Tibial artery (tissue), 4 donors: Measurements from ENCODE around the gene ACOT8.

Source experiments
- DNase-seq, 2 donors: peaks; one replicate each; pipeline ENCODE4 v3.0.0-alpha.2; 2019
- H3K27ac ChIP-seq, 2 donors: fragments of 200-600 bp; sonication (generic) in 1 of 2; 1 replicate in 1 of 2; 2 replicates in 1 of 2; pipeline ENCODE4 v1.5.1; 2018 to 2019; ENCODE audit warnings: mild to moderate bottlenecking in 1 of 2
- H3K27me3 ChIP-seq, 2 donors: fragments of 200-600 bp; sonication (generic) in 1 of 2; one replicate each; pipeline versions ENCODE4 v1.5.1 to v1.6.0; 2016 to 2019
- H3K36me3 ChIP-seq, 3 donors: fragments of 200-600 bp; sonication (generic) in 2 of 3; one replicate each; pipeline ENCODE4 v1.5.1; 2016 to 2019; ENCODE audit warnings: mild to moderate bottlenecking in 2 of 3
- H3K4me1 ChIP-seq, 4 donors: fragments of 200-600 bp; sonication (generic) in 2 of 4; 1 replicate in 3 of 4; 2 replicates in 1 of 4; pipeline ENCODE4 v1.5.1; 2016 to 2019
- H3K4me3 ChIP-seq, 2 donors: fragments of 200-600 bp; sonication (generic) in 1 of 2; 1 replicate in 1 of 2; 2 replicates in 1 of 2; pipeline ENCODE4 v1.5.1; 2018 to 2019; ENCODE audit warnings: mild to moderate bottlenecking in 2 of 2
- H3K9me3 ChIP-seq, 3 donors: fragments of 200-600 bp; sonication (generic) in 1 of 3; one replicate each; pipeline ENCODE4 v1.5.1; 2016 to 2019
- CTCF ChIP-seq, 2 experiments: fragments of 200-600 bp in 1 of 2; fragments of 450-650 bp in 1 of 2; IDR thresholded peaks; one replicate each; pipeline ENCODE4 v1.5.1; 2017 to 2019; ENCODE audit warnings: antibody characterized with exemption in 2 of 2, mild to moderate bottlenecking in 1 of 2, moderate library complexity in 1 of 2
- intact Hi-C: fragments of 100-400 bp; cut with DNase I; formaldehyde crosslinking; loops from one replicate; pipeline ENCODE4 v1.15.0; 2023; ENCODE audit warnings: low total_unique reads

The ACOT8 gene

DNA sequence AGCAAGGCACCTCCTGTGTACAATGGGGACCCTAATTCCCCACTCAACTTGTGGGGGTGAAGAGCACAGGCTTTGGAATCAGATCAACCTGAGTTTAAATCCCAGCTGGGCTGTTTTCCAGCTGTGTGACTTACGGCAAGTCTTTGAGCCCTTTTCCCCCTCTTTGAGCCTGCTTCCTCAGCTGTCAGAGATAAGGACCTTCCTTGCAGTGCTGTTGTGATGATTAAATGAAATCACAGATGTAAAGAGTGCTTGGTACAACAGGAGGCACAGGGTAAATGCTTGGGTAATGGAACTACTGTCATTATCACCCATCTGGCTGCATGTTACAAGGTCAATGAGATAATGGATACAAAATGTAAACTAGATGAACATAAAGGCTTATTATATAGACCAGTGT is 20.4 kb downstream of the ACOT8 start:
- no peaks in the 10 kb centered on the region for H3K27me3 ChIP-seq
- peak overlapping the region; percentile 41 to 97 for H3K27ac ChIP-seq
- intact Hi-C loops = no loop called here
- peaks cover 21 to 40% (median 30%) of the 10 kb centered on the region in 3 donors for H3K36me3 ChIP-seq
- TF ChIP-seq CTCF (IDR thresholded peaks at IDR 0.05) = no peak
- H3K4me3 ChIP-seq = peak overlapping the region in 1 of 2 donors; percentile 20
- no peak for DNase-seq
- H3K9me3 ChIP-seq = no peaks in the 10 kb centered on the region
- peaks cover 0 to 75% (median 37%) of the 10 kb centered on the region in 4 donors for H3K4me1 ChIP-seq

GRCh38 chr20:45835825-45836224 is 21.4 kb downstream of the ACOT8 start:
- peaks cover 0 to 71% (median 36%) of the 10 kb centered on the region in 4 donors for H3K4me1 ChIP-seq
- peak; percentile 80 to 86 for DNase-seq
- peaks cover 12 to 29% (median 20%) of the 10 kb centered on the region in 3 donors for H3K36me3 ChIP-seq
- H3K4me3 ChIP-seq = peak overlapping the region; percentile 72 to 83
- no peaks in the 10 kb centered on the region for H3K27me3 ChIP-seq
- TF ChIP-seq CTCF (IDR thresholded peaks at IDR 0.05) = no peak
- peak overlapping the region; percentile 93 to 97 for H3K27ac ChIP-seq
- no peaks in the 10 kb centered on the region for H3K9me3 ChIP-seq
- intact Hi-C loops = no loop called here

DNA sequence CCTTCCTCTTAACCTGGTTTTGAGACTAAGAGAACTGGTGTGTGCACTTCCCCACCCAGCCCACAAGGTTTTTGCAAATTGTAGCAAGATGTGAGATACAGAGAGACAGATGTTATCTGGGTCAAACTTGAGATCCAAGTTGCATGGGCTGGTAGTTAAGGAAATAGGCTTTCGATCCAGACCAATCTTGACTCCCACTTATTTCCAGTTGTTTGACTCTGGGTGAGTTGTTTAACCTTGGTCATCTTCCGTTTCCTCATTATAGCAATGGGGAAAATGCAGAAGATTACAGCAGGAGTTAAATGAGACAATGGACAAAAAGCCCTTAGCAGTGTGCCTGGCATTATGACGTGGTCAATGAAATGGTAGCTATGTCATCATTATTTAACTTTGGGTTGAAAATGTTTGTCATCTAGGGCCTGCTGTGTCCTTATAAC is 21.8 kb downstream of the ACOT8 start:
- intact Hi-C loops = no loop called here
- Histone ChIP-seq H3K36me3 (peaks cover 7 to 25% (median 15%) of the 10 kb centered on the region in 3 donors), H3K27me3 (no peaks in the 10 kb centered on the region), H3K27ac (peak overlapping the region; percentile 93 to 97), H3K4me3 (peak overlapping the region; percentile 72 to 83), H3K9me3 (no peaks in the 10 kb centered on the region), H3K4me1 (peaks cover 0 to 68% (median 34%) of the 10 kb centered on the region in 4 donors)
- no peak for DNase-seq
- no peak for TF ChIP-seq CTCF (IDR thresholded peaks at IDR 0.05)

DNA sequence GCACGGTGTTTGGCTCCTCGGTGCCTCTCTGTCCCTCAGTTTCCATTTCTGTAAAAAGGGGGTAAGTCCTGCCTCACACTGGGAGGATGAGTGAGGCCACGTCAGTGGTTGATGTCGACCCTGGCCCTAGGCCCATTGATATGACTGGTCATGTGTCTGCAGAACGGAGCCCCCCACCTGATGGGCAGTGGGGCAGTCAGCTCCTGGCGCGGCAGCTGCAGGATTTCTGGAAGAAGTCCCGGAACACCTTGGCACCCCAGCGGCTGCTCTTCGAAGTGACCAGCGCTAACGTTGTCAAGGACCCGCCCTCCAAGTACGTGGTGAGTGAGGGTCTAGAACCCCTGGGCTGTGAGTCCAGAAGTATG is 22.4 kb downstream of the ACOT8 start:
- DNase-seq = no peak
- Histone ChIP-seq H3K27me3 (no peaks in the 10 kb centered on the region), H3K4me3 (peak overlapping the region; percentile 72 to 83), H3K9me3 (no peaks in the 10 kb centered on the region), H3K27ac (peak overlapping the region; percentile 93 to 97), H3K4me1 (peaks cover 0 to 70% (median 34%) of the 10 kb centered on the region in 4 donors), H3K36me3 (peaks cover 7 to 19% (median 10%) of the 10 kb centered on the region in 3 donors)
- no peak for TF ChIP-seq CTCF (IDR thresholded peaks at IDR 0.05)
- intact Hi-C loops = no loop called here

DNA sequence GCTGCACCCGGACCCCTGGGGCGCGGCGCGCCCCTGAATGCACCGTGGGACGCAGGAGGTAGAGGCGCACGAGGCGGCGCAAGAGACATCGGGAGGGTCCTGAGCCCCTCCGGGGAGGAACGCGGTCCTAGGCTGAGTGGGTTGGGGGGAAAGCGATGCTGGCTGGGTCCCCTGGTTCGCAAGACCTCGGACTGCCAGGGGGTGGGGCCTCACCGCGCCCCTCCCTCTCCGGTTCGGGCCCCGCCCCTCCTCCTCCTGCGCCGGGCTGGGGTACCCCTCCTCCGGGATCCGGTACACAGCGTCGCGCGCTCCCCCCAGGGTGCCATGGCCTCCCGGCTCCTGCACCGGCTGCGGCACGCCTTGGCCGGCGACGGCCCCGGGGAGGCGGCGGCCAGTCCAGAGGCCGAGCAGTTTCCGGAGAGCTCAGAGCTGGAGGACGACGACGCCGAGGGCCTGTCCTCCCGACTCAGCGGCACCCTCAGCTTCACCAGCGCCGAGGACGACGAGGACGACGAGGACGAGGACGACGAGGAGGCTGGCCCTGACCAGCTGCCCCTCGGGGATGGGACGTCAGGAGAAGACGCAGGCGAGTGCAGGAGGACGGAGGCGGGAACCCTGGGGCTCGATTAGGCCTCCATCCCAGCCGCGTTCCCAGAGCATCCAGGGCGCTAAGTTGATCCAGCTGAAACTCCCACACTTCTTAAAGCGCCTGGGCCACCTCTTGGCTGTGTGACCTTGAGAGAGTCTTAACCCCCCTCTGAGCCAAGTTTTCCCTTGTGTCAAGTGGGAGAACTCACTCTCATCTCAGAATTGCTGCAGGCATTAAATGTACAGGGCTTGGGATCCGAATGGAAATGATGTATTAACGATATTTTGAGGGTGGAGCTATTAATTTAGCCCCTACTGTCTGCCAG is 23.1 kb downstream of the ACOT8 start:
- peak overlapping the region; percentile 93 to 97 for H3K27ac ChIP-seq
- TF ChIP-seq CTCF (IDR thresholded peaks at IDR 0.05) = no peak
- H3K4me3 ChIP-seq = peak overlapping the region; percentile 72 to 83
- intact Hi-C loops = no loop called here
- H3K9me3 ChIP-seq = no peaks in the 10 kb centered on the region
- H3K36me3 ChIP-seq = peaks cover 7 to 13% (median 7%) of the 10 kb centered on the region in 3 donors
- DNase-seq = peak; percentile 73 to 90
- H3K27me3 ChIP-seq = no peaks in the 10 kb centered on the region
- peaks cover 0 to 70% (median 37%) of the 10 kb centered on the region in 4 donors for H3K4me1 ChIP-seq
